ENCODE results near the gene PGBD5. TPM values are rescaled to one million over a fixed set of nuclear protein-coding genes. Genes with fewer than 3 reads are reported as not detected.

PGBD5 gene
- total and polyA plus RNA-seq, 8 donors: 2.8 to 17.2 (median 10.4) TPM

DNA sequence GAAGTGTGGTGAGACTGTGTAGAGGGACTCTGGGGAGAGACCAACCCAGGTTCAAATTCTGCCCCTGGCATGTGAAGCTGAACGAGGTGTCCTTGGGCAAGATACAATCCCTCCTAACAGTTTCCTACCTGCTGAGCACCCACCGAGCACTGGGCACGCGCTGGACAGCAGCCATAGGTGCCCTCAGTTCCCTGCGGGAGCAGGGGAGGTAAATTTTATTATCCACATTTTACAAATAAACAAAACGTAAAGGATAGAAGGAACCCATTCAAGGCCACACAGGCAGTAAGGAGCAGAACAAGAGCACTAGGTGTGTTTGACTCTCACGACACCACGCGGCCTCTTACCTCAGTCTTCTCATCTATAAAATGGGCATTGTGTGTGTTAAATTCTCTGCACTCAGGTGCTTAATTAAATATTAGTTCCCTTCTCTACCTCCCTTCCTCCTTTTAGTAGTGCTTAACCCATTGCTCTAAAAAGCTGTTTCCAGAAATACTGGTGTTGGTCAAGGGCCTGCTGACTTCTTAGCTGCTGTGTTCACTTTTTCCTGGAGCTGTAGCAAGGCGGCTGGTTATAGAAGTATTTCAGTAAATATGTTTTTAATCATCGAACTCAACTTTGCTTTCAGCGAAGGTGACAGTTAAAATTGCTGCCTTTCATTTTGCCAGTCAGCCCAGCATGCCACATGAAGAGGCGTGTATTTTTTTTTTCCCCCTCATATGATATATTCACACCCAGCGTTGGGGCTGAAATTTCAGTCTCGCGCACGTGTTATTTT is 41.6 kb downstream of the PGBD5 start:
- Histone ChIP-seq H3K4me3 (no peak overlapping the region), H3K9me3 (no peaks in the 10 kb centered on the region), H3K36me3 (no peaks in the 10 kb centered on the region), H3K27me3 (no peaks in the 10 kb centered on the region), H3K27ac (no peak overlapping the region), H3K4me1 (peaks cover 4 to 14% (median 10%) of the 10 kb centered on the region in 3 donors)
- FAIRE-seq (no peak), DNase-seq (no peak), ATAC-seq (no peak)
- TF ChIP-seq CTCF (IDR thresholded peaks at IDR 0.05): no peak
- intact Hi-C loops (cut with DNase I): no loop called here
- WGBS, 2 donors: 91% methylated on average over 17 of the region's 17 CpGs

DNA sequence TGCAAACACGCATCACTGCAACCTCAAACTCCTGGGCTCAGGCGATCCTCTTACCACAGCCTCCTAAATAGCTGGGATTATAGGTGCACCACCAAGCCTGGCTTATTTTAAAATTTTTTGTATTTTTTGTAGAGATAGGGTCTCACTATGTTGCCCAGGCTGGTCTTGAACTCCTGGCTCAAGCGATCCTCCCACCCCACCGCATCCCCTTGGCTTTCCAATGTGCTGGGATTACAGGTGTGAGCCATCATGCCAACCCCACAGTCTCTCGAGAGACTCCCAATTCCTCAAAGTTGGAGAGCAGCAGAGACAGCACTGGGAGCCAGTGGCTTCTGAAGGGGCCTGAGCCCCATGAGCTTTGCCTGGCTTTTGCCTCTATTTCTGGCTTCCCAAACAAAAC is 42.7 kb downstream of the PGBD5 start:
- intact Hi-C loops (cut with DNase I): no loop called here
- Histone ChIP-seq H3K9me3 (no peaks in the 10 kb centered on the region), H3K27me3 (no peaks in the 10 kb centered on the region), H3K4me3 (no peak overlapping the region), H3K36me3 (no peaks in the 10 kb centered on the region), H3K4me1 (peaks cover 4 to 14% (median 10%) of the 10 kb centered on the region in 3 donors), H3K27ac (no peak overlapping the region)
- ATAC-seq: no peak
- no peak for DNase-seq
- no peak for FAIRE-seq
- TF ChIP-seq CTCF (IDR thresholded peaks at IDR 0.05): no peak
- WGBS, 2 donors: 96 to 97% methylated on average over 5 of the region's 5 CpGs

DNA sequence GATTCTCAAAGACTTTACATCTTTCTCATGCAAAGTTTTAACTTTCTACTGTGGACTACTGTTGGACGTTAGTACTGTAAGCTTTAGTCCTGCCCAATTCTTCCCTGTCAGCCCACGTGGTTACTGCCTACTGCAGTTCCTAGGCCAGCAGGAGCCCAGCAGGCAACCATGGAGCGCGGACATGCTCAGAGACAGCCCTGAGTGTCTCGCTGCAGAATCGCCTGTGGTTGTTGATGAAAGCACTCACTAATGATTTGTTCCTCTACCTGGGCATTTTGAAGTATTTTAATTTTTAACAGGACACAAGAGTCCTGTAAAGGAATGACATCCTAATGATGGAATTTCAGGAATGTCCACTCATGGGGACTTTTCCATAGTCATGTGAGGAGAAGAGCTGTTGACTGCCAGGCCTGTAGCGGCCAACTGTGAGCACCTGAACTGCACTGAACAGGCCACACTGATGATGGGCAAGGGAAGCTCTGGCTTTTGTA is 44.1 kb downstream of the PGBD5 start:
- Histone ChIP-seq H3K4me1 (peaks cover 4 to 14% (median 10%) of the 10 kb centered on the region in 3 donors), H3K9me3 (no peaks in the 10 kb centered on the region), H3K36me3 (no peaks in the 10 kb centered on the region), H3K27ac (peak overlapping the region; percentile 2 to 79 (median 70)), H3K4me3 (no peak overlapping the region), H3K27me3 (no peaks in the 10 kb centered on the region)
- ATAC-seq (peak; percentile 58 to 78 (median 70)), FAIRE-seq (no peak), DNase-seq (peak in 3 of 6 donors; percentile 21 to 50 (median 28))
- no peak for TF ChIP-seq CTCF (IDR thresholded peaks at IDR 0.05)
- 62 to 70% methylated on average over 7 of the region's 7 CpGs for WGBS, 2 donors
- intact Hi-C loops (cut with DNase I): no loop called here

- Histone ChIP-seq H3K27ac (peak overlapping the region; percentile 2 to 79 (median 70)), H3K27me3 (no peaks in the 10 kb centered on the region), H3K4me1 (peaks cover 4 to 14% (median 10%) of the 10 kb centered on the region in 3 donors), H3K9me3 (no peaks in the 10 kb centered on the region), H3K4me3 (peak overlapping the region in 1 of 4 donors; percentile 10), H3K36me3 (no peaks in the 10 kb centered on the region)
- no peak for ATAC-seq
- no peak for FAIRE-seq
- DNase-seq: no peak
- intact Hi-C loops (cut with DNase I): no loop called here
- no peak for TF ChIP-seq CTCF (IDR thresholded peaks at IDR 0.05)
- 63 to 68% methylated on average over 6 of the region's 6 CpGs for WGBS, 2 donors
Observed at GRCh38 chr1:230381585-230381984, 44.5 kb downstream of the PGBD5 start.

GRCh38 chr1:230381049-230381467 is 45.1 kb downstream of the PGBD5 start:
- intact Hi-C loops (cut with DNase I): no loop called here
- no peak for FAIRE-seq
- peak; percentile 80 to 86 (median 82) for ATAC-seq
- no peaks in the 10 kb centered on the region for H3K36me3 ChIP-seq
- DNase-seq: peak in 4 of 6 donors; percentile 47 to 76 (median 70)
- peak overlapping the region in 1 of 4 donors; percentile 10 for H3K4me3 ChIP-seq
- H3K27ac ChIP-seq: peak overlapping the region in 3 of 4 donors; percentile 68 to 79 (median 73)
- 27 to 37% methylated on average over 5 of the region's 5 CpGs for WGBS, 2 donors
- TF ChIP-seq CTCF (IDR thresholded peaks at IDR 0.05): no peak
- H3K4me1 ChIP-seq: peaks cover 4 to 14% (median 10%) of the 10 kb centered on the region in 3 donors
- no peaks in the 10 kb centered on the region for H3K27me3 ChIP-seq
- no peaks in the 10 kb centered on the region for H3K9me3 ChIP-seq

All from pancreas (tissue), 10 donors.